ENCODE measurements around the gene FAM186B.
A peak's percentile ranks its signal among the peaks of the same experiment; 100 is the strongest.

- no peak for TF ChIP-seq CTCF (IDR thresholded peaks at IDR 0.05; ENCODE audit: insufficient read depth, low read depth, low read length)
- TF ChIP-seq EZH2 (IDR thresholded peaks at IDR 0.05; ENCODE audit: insufficient read depth, low read length) = peak; percentile 100
Observed at GRCh38 chr12:49539406-49540228, 65.8 kb downstream of the FAM186B start.
